HEK293 (cell line): ENCODE results near the gene VWDE.

ENCODE experiments used
- CTCF ChIP-seq: fragments of 450-650 bp; formaldehyde crosslinking; IDR thresholded peaks from 2 replicates; pipeline ENCODE4 v1.5.1; 2016; ENCODE audit warnings: missing biosample characterization, missing genetic modification characterization
- PATZ1 ChIP-seq: fragments of 450-650 bp; formaldehyde crosslinking; IDR thresholded peaks from 2 replicates; pipeline ENCODE4 v1.5.1; 2016; ENCODE audit warnings: missing biosample characterization, missing genetic modification characterization
- RBAK ChIP-seq: fragments of 450-650 bp; formaldehyde crosslinking; IDR thresholded peaks from 2 replicates; pipeline ENCODE4 v1.5.1; 2016; ENCODE audit warnings: missing biosample characterization, missing genetic modification characterization
- REPIN1 ChIP-seq: fragments of 450-650 bp; formaldehyde crosslinking; IDR thresholded peaks from 2 replicates; pipeline ENCODE4 v1.5.1; 2017; ENCODE audit warnings: missing biosample characterization, missing genetic modification characterization, low read depth
- SETDB1 ChIP-seq: IDR thresholded peaks from one replicate; pipeline ENCODE4 v1.6.1; 2017; ENCODE audit warnings: mild to moderate bottlenecking, low read length, moderate library complexity, mixed read lengths; ENCODE audit not compliant: insufficient read length
- ZNF18 ChIP-seq: fragments of 450-650 bp; formaldehyde crosslinking; IDR thresholded peaks from 2 replicates; pipeline ENCODE4 v1.5.1; 2016; ENCODE audit warnings: missing biosample characterization, missing genetic modification characterization
- ZNF645 ChIP-seq: fragments of 450-650 bp; formaldehyde crosslinking; IDR thresholded peaks from 2 replicates; pipeline ENCODE4; 2016; ENCODE audit warnings: missing biosample characterization, missing genetic modification characterization

- TF ChIP-seq CTCF (tag by site-specific recombination) (no peak), ZNF18 (no peak), ZNF645 (tag by site-specific recombination) (no peak), SETDB1 (no peak), REPIN1 (tag by site-specific recombination) (no peak), PATZ1 (tag by site-specific recombination) (no peak), RBAK (tag by site-specific recombination) (no peak)
These were observed 80.2 kb downstream of the VWDE start for GRCh38 chr7:12323415-12323814.
